Mesothelial cell of epicardium (in vitro differentiated cells): Measurements from ENCODE around the gene PTP4A1. TPM values are rescaled to one million over a fixed set of nuclear protein-coding genes. Genes with fewer than 3 reads are reported as not detected.

ENCODE experiments used
- DNase-seq, 2 experiments: peaks; one replicate each; pipeline ENCODE4 v3.0.0; 2021; ENCODE audit warnings: low spot score in 2 of 2; ENCODE audit not compliant: unreplicated experiment in 2 of 2
- H3K27ac Mint-ChIP-seq: 2 replicates; pipeline ENCODE4 v1.8.0; 2021; ENCODE audit warnings: mixed read lengths
- H3K27me3 Mint-ChIP-seq: 2 replicates; pipeline ENCODE4 v1.8.0; 2021; ENCODE audit warnings: low read depth, mixed read lengths
- H3K36me3 Mint-ChIP-seq: 2 replicates; pipeline ENCODE4 v1.8.0; 2021; ENCODE audit warnings: mixed read lengths
- H3K4me1 Mint-ChIP-seq: 2 replicates; pipeline ENCODE4 v1.8.0; 2021; ENCODE audit warnings: mixed read lengths
- H3K4me3 Mint-ChIP-seq: 2 replicates; pipeline ENCODE4 v1.8.0; 2021; ENCODE audit warnings: mild to moderate bottlenecking, moderate library complexity, mixed read lengths
- H3K9me3 Mint-ChIP-seq: 2 replicates; pipeline ENCODE4 v1.8.0; 2021; ENCODE audit warnings: mixed read lengths
- total RNA-seq: library from RNA; stranded (reverse); gene quantifications from 3 replicates; pipeline ENCODE4 v1.2.1, GENCODE V29; 2021
- TF ChIP-seq, protein P1 (sequence below): fragments of 200-600 bp; sonication (generic); IDR thresholded peaks from one replicate; pipeline ENCODE4 v1.5.0; 2021; ENCODE audit warnings: antibody characterized with exemption; ENCODE audit not compliant: unreplicated experiment

The PTP4A1 gene
- total RNA-seq, 1 donor from 2014 or later, result 51.5 TPM

DNA sequence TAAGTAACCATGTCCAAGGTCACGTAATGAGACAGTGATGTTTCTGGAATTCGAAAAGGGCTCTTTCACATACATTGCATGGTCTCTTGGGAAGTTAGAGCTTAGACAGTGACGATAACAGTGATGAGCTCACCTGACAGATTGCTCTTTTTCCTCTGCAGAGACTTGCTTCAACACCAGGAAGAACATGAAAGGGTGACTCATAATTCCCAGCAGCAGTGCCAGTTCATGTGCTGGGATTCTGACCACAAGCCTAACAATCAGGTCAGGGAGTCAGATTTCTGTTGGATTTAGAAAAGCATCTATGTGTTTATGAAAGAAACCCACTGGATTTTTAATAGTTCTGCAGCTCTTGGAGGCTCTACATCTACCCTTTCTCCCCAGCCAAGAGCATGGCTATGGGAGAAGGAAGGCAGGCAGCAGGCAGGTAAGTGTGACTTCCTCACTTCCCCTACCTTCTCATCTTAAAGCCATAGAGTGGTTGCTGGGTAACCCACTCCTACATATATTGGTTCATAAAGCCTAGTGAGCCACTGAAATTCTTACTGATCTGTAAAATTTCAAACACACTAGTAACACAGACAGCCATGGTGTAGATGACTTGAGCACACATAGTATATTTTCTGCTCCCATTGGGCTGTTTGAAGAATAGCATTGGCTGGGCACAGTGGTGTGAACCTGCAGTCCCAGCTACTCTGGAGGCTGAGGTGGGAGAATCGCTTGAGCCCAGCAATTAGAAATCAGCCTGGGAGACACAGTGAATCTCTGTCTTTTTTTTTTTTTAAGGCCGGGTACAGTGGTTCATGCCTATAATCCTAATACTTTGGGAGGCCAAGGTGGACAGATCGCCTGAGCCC is 44.4 kb upstream of the PTP4A1 start:
- TF ChIP-seq, protein P1, sequence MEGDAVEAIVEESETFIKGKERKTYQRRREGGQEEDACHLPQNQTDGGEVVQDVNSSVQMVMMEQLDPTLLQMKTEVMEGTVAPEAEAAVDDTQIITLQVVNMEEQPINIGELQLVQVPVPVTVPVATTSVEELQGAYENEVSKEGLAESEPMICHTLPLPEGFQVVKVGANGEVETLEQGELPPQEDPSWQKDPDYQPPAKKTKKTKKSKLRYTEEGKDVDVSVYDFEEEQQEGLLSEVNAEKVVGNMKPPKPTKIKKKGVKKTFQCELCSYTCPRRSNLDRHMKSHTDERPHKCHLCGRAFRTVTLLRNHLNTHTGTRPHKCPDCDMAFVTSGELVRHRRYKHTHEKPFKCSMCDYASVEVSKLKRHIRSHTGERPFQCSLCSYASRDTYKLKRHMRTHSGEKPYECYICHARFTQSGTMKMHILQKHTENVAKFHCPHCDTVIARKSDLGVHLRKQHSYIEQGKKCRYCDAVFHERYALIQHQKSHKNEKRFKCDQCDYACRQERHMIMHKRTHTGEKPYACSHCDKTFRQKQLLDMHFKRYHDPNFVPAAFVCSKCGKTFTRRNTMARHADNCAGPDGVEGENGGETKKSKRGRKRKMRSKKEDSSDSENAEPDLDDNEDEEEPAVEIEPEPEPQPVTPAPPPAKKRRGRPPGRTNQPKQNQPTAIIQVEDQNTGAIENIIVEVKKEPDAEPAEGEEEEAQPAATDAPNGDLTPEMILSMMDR, result no peak
- Mint-ChIP-seq H3K27ac (peak overlapping the region; percentile 55), H3K36me3 (no peaks in the 10 kb centered on the region), H3K27me3 (no peaks in the 10 kb centered on the region), H3K4me3 (no peak overlapping the region), H3K4me1 (peaks cover 15% of the 10 kb centered on the region), H3K9me3 (no peaks in the 10 kb centered on the region)
- no peak for DNase-seq

DNA sequence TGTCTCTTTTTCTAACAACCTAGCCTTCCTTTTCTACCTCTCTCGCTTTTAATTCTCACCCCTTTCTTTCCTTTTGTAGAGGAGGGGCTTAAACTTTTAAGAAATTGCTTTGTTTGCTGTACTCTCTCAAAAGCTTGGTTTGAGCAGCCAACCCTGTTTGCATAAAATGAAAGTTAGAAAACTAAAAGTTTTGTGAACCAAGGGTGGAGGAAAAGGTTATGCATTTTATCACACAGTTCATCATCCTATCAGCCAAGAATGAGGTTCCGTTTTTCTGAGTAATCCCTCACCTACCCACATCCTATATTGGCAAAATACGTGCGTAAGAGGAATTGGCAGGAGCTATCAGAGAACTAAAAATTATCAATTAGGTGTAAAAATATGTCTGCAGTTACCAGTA is 42.8 kb upstream of the PTP4A1 start:
- H3K9me3 Mint-ChIP-seq, result no peaks in the 10 kb centered on the region
- TF ChIP-seq, protein P1, result no peak
- no peak overlapping the region for H3K27ac Mint-ChIP-seq
- H3K4me1 Mint-ChIP-seq, result peaks cover 18% of the 10 kb centered on the region
- H3K27me3 Mint-ChIP-seq, result no peaks in the 10 kb centered on the region
- H3K4me3 Mint-ChIP-seq, result no peak overlapping the region
- no peak for DNase-seq
- H3K36me3 Mint-ChIP-seq, result no peaks in the 10 kb centered on the region

DNA sequence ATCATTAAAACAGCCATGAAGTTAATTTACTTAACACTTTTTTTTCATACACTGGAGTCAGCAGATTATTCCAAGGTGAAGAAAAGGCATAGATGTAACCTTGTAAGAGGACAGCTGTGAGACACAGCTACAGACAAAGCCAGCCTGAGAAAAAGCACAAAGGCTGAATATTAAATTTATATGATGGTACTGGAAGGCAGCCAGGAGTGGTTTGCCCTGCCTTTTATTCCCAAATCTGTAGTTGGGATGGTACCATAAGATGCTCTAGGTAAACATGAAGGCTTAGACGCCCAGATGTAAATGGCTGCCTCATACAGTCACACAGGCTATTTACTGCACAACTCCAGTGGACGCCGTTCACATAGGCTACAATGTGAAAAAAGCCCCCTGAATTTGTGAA is 42.1 kb upstream of the PTP4A1 start:
- no peaks in the 10 kb centered on the region for H3K36me3 Mint-ChIP-seq
- H3K4me1 Mint-ChIP-seq, result peaks cover 18% of the 10 kb centered on the region
- TF ChIP-seq, protein P1, result no peak
- H3K27me3 Mint-ChIP-seq, result no peaks in the 10 kb centered on the region
- no peaks in the 10 kb centered on the region for H3K9me3 Mint-ChIP-seq
- no peak overlapping the region for H3K4me3 Mint-ChIP-seq
- H3K27ac Mint-ChIP-seq, result no peak overlapping the region
- no peak for DNase-seq

DNA sequence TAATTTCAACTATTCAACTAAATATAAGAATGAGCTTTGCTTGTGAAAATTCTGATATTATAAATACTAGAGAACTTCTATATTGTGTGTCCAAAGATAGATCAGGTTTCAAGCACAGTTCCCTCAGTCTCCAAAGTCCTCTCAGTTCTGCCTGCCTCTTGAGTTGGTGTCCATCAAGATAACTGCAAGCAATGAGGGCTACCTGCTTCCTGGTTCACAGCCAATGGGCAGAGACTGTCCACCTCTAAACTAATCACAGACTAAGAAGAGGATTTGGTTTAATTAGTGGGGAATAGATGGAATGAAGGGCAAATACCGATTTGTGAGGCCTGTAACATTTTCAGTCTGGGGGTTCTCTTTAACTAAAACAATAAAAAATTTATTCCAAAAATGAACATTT is 41.3 kb upstream of the PTP4A1 start:
- H3K27me3 Mint-ChIP-seq, result no peaks in the 10 kb centered on the region
- TF ChIP-seq, protein P1, result no peak

DNA sequence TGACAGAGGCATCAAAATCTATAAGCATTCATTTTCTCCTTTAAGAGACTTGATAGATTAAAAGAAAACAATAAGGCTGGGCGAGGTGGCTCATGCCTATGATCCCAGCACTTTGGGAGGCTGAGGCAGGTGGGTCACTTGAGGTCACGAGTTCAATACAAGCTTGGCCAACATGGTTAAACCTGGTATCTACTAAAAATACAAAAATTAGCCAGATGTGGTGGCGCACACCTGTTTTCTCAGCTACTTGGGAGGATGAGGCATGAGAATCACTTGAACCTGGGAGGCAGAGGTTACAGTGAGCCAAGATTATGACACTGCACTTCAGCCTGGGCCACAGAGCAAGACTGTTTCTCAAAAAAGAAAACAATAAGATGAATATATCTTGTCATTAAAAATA is 39.3 kb upstream of the PTP4A1 start:
- Mint-ChIP-seq H3K27ac (no peak overlapping the region), H3K36me3 (no peaks in the 10 kb centered on the region), H3K4me3 (no peak overlapping the region), H3K9me3 (no peaks in the 10 kb centered on the region), H3K4me1 (peaks cover 17% of the 10 kb centered on the region), H3K27me3 (no peaks in the 10 kb centered on the region)
- DNase-seq, result no peak
- TF ChIP-seq, protein P1, result no peak

More for the DNA sequence above, 41.3 kb upstream of the PTP4A1 start:
- Mint-ChIP-seq H3K4me1 (peaks cover 18% of the 10 kb centered on the region), H3K36me3 (no peaks in the 10 kb centered on the region), H3K9me3 (no peaks in the 10 kb centered on the region), H3K27ac (no peak overlapping the region), H3K4me3 (no peak overlapping the region)
- DNase-seq, result no peak
